HG02759 (cell line): ENCODE data around the gene RADIL.

Experiments
- ATAC-seq: cut with Tn5 transposase; IDR thresholded peaks from one replicate; pipeline ENCODE4 v1.9.1; 2021; ENCODE audit warnings: mild to moderate bottlenecking, moderate library complexity; ENCODE audit not compliant: unreplicated experiment

Gene RADIL

DNA sequence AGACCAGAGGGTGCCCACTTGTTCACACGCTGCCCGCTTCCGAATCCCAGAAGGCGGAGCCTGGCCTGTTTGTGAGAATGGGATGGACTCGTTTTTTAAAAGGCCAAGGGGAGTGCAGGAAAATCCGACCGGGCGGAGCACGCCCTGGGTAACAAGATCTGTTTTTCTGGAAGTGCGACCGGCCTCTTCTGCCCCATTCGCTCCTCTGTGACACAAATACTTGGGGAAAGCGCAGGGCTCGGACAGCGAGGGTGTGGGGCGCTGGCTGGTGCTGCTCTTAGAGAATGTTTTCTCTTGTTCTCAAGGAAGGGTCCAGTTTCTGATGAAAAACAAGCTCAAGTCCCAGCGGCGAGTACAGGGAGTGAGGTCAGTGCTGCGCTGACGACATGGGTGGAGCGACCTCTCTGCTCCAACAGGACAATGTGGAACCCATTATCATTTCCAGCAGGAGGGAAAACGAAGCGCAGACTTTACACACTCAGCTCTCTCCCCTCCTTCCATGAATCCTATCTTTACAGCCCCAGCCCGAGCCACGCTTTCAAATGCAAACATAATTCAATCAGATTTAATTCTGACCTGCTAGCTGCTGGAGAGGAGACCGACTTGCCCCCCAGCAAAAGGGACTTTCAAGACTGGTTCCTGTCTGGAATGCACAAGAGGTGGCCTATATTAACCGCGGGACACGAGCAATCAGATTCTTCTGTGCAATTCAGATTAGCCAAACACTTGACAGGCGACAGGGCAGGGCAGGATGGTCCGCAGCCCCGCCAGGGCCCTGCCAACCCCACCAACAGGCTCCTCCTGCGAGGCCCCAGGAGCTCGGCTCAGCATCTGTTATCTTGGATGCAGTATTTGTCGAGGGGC is 1.1 kb downstream of the RADIL start:
- no peak for ATAC-seq

DNA sequence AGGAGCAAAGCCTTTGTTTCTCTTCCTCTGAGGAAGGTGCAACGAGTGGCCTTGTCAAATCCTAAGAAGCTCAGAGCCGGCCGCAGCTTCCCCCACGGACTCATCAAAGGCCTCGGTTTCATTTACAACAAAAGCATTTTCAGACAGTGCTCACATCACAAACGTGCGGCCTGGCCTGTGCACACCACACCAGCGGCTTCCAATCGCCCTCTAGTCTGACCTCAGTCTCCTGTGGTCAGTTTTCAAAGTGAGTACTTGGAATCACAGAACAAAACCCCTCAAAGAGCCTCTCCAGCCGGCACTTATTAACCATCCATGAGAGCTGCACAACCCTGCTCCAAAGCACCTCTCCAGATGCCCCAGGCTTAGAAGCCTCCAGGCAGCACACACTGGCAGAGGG is 3.3 kb downstream of the RADIL start:
- no peak for ATAC-seq

DNA sequence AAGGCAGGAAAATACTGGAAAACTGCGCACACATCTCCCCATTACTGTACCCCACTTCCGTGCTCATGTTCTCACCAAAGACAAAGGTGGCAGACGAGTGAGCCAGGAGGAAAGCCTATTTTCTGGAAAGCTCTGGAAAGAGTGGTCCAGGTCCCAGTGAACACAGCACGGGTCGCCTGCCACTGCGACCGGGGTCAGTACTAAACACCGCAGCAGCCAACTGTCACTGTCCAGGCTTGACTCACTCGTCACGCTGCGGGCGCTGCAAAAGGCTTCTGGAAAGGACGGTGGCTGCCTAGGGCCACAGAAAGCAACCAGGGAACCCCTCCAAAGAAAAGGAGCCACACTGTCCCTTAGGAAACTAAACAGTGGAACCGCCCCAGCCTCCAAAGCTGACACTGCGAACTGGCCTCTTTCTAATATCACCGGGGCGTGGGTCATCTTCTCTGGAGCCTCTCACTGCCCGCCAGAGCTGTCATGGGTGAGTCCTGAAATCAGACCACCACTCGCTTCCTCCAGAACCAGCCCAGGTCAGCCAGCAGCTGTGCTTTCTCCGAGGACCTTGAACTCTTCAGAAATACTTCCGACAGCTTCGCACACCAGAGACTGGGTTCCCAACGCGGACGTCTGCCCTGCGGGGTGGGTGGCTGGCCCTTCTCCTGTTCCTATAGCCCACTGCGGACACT is 4.0 kb downstream of the RADIL start:
- ATAC-seq, result no peak

DNA sequence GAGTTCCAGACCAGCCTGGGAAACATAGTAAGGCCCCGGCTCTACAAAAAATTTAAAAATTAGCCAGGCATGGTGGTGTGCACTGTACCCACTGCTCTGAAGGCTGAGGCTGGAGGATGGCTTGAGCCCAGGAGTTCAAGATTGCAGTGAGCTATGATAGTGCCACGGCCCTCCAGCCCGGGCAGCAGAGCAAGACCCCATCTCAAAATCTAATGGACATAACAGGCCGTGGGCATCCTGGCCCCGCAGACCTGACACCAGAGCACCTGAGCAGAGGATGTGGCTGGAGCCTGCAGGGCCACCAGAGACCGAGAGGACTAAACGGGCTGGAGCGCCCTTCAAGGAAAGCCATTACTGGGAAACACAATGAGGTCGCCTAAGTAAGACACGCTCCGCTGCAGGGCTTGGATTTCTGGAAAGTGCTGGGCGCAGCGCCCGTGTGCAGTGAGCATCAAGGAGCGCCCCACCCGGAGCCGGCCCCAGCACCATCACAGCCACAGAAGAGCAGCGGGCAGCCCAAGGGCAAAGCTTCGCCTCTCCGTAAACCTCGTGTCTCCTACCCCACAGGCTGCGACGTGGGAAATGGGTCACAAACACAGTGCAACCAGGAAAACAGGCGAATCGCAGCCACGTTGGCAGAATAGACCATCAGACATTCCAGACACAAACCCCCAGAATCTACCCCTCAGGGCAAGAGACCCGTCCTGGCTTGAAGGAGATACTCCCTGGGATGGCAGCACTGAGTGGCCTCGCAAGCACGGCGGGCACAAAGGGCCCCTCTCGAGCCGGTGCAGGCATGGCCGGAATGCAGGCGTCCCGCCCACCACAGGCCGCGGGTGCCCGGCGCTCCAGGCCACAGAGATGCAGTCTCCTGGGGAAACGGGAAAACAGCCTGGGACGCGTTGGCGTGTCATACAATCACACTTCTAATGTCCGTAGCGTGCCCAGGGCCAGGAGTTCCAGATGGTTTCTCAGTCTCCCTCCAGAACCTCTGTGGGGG is 4.9 kb downstream of the RADIL start:
- no peak for ATAC-seq

DNA sequence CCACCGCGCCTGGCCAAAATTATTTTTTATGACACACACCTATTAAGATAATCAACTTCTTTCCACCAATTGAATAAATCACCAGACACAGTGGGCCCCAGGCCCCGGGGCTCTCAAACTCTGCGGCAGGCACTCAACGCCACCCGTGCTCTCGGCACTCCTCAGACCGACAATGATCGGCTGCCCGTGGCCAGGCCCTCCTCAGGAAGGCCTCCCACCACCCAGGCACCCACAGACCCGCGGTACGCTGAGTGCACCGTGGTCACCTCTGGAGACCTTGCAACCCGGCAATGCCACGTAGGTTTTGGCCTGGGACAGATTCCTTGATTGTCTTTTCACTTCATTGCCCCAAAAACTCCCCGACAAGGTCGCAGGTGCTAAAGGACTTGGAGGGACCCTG is 6.9 kb downstream of the RADIL start:
- no peak for ATAC-seq

DNA sequence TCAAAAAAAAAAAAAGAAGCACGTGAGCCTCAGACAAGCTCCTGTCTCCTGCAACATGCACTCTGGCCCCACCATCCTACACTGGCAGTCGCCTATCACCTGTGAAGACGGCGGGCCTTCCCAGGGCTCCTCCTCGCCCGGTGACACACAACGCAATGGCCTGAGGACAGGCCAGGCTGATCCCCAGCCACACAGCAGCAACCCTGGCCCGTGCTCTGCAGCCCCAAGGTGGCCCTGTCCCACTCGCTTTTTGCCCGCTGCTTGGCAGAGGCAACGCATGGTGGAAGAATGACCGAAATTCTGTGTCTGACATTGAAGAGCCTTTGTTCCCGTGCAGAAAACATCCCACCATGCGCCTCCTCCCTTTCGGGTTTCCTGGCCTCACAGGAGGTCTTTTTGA is 8.1 kb downstream of the RADIL start:
- ATAC-seq, result no peak

DNA sequence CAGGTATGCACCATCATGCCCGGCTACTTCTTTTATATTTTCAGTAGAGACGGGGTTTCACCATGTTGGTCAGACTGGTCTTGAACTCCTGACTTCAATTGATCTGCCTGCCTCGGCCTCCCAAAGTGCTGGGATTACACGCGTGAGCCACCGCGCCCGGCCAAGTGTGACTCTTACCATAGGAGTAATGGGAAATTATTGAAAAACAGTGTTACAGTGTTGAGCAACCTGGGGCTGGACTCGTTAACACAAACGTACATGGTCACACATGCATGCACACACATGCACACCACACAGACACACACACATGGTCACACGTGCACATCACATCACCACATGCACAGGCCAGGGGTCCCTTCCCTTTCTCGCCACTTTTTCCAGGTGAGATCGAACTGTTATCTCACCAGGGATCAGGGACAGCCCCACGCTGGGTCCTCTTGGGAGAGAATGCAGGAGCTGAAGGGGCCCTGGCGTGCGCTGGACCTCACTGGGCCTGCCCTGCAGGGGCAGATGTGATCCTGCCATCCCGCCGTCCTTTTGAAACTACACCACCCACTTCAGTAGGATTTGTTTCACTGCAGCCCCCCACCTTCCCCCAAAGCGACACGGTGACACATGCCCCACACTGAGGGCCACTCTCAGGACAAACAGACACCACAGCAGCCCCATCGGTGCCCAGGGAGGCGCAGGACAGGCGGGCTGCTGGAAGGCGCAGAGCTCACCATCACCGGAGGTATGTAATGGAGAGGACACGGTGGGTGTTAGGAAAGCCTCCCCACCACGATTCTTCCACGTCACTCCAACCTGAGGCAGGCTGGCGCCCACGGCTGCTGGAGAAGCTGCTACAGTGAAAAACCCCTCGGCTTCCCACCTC is 10.2 kb downstream of the RADIL start:
- ATAC-seq, result no peak

DNA sequence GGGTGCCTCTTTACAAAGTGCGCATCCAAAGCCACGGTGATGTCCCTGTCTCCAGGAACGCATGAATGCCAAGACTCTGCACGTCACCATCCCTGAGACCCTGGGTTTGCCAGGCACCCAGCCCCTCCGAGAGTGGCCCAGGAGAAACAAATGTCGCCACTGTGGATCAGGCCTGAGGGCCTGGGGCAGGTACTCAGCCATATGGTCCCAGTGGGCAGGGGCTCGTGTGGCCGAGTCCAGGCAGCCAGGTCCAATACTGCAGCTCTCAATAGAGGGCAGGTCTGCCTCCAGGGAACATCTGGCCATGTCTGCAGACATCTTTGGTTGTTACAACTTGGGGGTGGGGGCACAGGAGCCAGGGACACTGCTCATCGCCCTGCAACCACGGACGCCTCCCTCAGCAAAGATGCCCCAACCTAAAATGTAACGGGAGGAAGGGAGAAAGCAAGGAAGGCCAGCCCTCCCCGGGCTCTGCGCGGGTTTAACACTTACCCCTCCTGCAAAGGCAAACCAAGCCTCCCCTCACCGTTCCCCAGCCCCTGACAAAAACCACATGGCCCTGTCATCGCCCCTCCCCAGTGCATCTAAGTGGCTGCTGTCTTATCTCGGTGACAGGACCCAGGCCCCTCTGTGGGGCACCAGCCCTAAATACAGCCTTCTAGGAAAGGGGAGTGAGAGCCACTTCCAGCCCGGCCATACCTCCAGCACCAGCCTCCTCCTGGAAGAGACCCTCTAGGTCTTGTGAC is 11.4 kb downstream of the RADIL start:
- no peak for ATAC-seq

DNA sequence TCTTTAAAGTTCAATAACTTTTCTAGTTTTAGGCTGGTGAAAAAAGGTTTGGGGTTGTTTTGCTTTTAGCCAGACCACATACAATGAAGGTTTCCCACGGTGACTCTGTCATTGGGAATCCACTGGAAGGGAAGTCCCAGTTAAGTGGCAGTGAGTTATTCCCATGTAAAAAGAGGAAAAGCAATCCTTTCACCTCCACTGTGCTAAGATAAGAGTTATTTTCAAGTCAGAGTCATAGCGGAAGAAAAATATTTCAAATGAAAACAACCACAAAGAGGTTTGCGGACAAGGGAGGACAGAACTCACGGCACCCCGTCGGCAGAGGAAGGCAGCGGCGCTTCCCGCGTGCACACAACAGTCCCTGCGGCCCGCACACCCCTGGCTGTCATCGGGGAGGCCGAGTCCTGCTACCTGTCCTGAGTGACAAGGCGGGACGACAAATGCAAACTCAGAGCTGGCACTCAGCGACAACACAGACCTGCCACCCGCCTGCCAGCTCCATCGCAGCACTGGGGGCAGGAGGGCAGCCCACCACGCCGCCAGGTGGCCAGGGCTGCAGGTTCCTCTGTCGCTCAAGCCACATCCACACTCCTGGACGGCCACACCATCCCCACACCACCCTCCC is 12.3 kb downstream of the RADIL start:
- ATAC-seq, result no peak

DNA sequence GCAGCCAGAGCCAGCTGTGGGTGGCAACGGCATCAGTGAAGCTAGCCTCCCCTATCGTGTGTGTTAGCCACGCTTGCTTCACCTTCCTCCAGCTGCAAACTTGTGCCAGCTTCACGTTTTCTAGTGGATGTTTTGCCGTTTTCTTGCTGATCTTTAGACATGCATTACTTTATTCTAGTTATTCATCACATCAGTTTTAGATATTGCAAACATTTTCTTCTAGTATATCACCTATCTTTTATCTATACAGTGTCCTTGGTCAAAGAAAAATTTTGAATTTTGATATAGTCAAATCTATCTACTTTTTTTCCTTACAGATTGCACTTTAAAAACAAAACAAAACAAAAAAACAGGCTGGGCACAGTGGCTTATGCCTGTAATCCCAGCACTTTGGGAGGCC is 15.0 kb downstream of the RADIL start:
- ATAC-seq, result no peak

DNA sequence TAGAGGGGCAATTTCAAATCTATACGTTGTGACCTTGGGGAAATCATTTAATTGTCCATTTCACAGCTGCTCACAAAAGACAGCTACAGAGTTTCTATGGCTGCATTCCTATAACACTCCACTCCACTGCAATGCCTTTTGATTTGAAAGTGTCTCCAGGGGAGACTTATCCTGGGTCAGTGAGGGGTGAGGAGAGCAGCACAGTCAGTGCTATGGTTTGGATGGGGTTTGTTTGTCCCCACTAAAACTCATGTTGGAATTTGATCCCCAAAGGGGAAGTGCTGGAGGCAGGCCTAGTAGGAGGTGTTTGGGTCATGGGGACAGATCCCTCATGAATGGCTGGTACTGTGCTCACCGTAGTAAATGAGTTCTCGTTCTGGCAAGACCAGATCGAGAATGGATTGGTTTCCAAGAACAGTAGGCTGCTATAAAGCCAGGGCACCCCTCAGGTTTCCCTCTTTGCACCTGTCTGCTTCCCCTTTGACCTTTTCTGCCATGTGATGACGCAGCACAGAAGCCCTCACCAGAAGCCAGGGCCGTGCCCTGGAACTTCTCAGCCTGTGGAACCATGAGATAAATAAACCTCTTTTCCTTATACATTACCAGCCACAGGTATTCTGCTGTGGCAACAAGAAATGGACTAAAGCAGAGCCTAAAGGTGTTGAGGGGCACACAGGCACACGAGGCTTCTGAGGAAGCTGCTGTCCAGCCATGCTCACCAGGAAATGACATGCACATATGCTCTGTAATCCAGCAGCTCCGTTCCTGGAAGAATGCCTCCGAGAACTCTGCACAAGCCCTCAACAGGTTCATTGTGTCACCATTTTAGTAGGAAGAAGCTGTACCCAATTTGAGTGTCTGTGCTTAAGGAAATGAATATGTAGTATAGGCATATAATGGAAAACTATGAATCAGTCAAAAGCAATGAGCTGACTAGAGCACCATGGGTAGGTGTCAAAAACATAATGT is 16.7 kb downstream of the RADIL start:
- no peak for ATAC-seq

DNA sequence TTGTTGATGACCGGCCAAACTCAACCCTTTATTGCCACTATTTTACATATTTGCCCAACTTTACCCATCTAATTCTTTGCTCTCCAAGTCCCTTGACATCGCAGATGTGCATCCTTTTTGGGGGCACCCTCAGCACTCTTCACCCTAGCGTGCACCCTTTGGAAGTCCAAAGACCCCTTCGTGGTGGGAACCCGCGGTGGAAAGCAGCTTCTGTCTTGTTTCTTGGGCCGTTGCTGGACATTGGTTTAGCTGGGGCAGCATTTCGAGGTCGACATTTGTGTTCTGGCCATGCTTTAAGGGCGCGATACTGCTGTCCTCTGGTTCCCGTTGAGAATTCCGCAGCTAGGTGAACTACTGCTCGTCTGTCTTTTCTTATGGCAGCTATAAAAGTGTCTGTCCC is 21.4 kb downstream of the RADIL start:
- no peak for ATAC-seq

DNA sequence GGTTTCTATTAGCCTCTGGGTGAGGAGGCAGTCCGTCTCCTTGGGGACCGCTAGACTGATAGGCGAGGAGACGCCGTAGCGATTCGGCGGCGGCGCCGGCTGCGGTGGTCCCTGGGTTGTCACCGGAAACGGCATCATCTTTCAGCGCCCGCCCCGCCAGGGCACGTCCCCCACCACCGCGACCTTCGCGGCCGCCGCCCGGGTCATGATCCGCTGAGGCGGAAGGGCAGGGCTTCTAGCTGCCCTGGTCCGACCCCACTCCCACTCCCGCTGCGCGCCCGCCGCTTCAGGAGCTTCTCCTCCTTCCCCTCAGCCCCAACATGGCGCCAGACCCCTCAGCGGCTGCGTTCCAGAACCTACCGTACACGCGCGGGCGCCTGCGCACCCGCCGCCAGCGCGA is 21.8 kb downstream of the RADIL start, which contains the start of gene PAPOLB:
TSS of gene PAPOLB (minus strand) at position 358 of the 400 bp plus-strand sequence. CDS start at position 138, 220 bp downstream.
- ATAC-seq, result no peak

DNA sequence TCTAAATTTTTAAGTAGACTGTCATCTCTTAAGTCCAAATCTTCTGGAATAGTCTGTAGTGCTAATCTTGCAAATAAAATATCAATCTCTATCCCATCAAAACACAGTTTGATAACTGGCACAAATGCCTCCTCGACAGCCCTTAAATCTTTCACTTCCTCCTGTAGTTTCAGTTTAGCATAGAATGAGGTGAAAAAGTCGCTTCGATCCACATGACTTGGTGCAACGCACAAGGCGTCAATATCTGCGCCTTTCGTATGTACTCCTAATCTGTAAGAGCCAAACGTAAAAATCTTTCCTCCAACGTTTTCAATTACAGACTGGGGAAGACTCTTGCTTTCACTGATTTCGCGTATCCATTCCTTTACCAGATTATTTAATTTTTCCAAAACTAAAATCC is 22.3 kb downstream of the RADIL start:
- no peak for ATAC-seq

DNA sequence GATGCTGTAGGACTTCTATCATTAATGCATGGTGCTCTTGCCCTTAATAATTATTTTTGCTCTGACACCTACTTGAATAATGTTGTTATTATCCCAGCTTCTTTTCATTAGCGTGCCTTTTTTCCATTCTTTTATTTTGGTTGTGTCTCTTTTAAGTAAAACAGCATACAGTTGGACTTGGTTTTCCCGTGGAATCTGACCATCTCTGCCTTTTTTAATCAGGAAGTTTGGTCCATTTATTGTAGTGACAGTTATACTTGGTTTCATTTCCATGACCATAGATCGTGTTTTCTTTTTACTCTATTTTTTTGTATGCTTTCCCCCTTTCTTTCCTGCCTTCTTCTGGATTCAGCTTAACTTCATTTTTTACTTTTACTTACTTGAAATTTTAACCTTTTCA is 26.3 kb downstream of the RADIL start:
- ATAC-seq, result no peak

DNA sequence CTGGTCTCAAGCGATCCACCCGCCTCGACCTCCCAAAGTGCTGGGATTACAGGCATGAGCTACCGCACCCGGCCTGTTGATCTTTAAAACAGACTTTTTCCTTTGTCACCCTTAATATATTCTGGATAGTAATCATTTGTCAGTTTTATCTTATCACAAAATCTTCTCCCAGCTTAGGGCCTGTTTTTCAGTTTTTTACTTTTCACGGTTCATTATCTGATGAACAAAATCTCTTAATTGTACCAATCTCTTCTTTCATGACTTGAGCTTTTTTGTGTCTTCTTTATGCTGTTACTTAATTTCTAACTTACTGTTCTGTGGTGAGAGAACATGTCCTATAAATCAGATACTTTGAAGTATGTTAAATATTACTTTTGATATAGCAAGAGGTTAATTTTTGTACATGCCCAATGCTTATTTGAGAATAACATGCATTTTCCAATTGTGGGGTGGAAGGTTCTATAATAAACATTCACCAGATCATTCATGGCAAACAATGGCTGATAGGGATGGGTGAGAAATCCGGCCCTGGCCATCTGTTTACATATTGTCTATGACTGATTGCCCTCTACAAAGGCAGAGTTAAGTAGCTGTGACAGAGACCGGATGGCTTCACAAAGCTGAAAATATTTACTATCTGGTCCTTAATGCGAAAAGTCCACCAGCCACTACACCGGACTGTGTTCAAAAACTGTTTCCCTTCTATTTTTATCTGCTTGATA is 27.0 kb downstream of the RADIL start:
- ATAC-seq, result no peak

DNA sequence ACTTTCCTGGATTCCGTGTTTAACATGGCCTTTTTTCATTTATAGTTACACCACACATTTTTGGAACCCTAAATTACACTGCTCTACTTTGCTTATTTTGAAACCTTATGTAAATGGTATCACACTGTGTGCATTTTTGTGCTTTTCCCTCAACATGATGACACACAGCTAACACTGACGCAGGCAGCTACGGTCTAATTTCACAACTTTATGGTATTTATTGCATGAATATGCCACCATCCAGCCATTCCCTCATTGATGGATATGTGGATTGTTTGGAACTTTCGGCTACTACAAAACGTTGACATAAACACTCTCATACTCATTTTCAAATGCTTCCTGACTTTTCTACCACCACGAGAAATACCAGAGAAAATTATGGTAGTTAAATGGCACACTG is 28.6 kb downstream of the RADIL start:
- ATAC-seq, result no peak
